ENCODE measurements around the gene KRT75. TPM values are rescaled to one million over a fixed set of nuclear protein-coding genes. Genes with fewer than 3 reads are reported as not detected.

The KRT75 gene
- total RNA-seq, 3 donors from 2014 or later (not counting 1 experiment from before 2014, with no cell fraction given) = not detected

DNA sequence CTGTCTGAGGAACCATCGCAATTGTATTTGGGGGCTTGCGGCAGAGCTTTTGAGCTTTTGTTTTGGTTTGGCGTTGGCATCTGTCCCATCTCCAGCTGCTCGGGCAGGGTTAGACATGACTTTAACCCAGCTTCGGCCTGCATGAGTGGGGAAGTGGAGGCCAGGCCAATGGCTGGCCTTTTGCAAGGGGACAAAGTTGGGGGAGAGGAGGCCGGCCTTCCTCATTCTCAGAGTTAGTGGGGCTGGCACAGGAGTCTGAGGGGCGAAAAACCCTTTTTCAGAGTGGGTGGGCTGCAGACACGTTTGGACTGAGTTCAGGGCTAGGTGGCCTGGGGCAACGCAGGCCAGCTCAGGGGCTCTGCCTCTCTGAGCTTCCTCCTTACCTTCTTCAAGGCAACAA, 33.3 kb downstream of the KRT75 start:
- TF ChIP-seq, protein P1, sequence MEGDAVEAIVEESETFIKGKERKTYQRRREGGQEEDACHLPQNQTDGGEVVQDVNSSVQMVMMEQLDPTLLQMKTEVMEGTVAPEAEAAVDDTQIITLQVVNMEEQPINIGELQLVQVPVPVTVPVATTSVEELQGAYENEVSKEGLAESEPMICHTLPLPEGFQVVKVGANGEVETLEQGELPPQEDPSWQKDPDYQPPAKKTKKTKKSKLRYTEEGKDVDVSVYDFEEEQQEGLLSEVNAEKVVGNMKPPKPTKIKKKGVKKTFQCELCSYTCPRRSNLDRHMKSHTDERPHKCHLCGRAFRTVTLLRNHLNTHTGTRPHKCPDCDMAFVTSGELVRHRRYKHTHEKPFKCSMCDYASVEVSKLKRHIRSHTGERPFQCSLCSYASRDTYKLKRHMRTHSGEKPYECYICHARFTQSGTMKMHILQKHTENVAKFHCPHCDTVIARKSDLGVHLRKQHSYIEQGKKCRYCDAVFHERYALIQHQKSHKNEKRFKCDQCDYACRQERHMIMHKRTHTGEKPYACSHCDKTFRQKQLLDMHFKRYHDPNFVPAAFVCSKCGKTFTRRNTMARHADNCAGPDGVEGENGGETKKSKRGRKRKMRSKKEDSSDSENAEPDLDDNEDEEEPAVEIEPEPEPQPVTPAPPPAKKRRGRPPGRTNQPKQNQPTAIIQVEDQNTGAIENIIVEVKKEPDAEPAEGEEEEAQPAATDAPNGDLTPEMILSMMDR (IDR thresholded peaks at IDR 0.05) = no peak
- no peaks in the 10 kb centered on the region for H3K27me3 ChIP-seq (ENCODE audit: control insufficient read depth, insufficient read depth, low read length)

DNA sequence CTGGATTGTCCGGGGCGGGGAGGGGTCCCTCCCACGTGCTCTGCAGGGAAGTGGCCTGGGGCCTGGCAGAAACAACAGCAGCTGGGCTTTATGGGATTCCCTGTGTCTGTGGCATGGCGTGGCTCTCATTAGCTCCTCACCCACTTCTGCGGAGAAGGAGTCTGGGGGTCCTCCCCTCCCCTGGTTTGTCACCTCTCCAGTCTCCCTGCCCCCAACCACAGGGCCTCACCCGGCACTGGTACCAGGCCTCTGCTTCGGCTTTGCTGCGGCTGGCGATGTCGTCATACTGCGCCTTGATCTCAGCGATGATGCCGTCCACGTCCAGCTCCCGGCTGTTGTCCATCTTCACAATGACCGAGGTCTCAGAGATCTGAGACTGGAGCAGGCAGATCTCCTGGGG, 34.4 kb downstream of the KRT75 start:
- Mint-ChIP-seq H3K27ac (no peak overlapping the region), H3K4me3 (no peak overlapping the region), H3K36me3 (no peaks in the 10 kb centered on the region), H3K9me3 (no peaks in the 10 kb centered on the region), H3K4me1 (peaks cover 0 to 6% of the 10 kb centered on the region in 2 donors), H3K27me3 (ENCODE audit: low read depth in 2 of 2) (peaks cover 18 to 20% of the 10 kb centered on the region in 2 donors)
- TF ChIP-seq, protein P1 (IDR thresholded peaks at IDR 0.05) = no peak
- Histone ChIP-seq H3K9me3 (ENCODE audit: control insufficient read depth, insufficient read depth, low read length) (no peaks in the 10 kb centered on the region), H3K4me1 (ENCODE audit: control insufficient read depth, insufficient read depth, low read length) (no peaks in the 10 kb centered on the region), H3K27ac (ENCODE audit: low read length) (no peak overlapping the region), H3K4me3 (ENCODE audit: low read length) (no peak overlapping the region), H3K36me3 (ENCODE audit: control insufficient read depth, insufficient read depth, low read length) (no peaks in the 10 kb centered on the region), H3K27me3 (ENCODE audit: control insufficient read depth, insufficient read depth, low read length) (no peaks in the 10 kb centered on the region)
- ATAC-seq (no peak), DNase-seq (no peak)
- WGBS (ENCODE audit: insufficient coverage) = 95% methylated on average over 16 of the region's 16 CpGs
- intact Hi-C loops (cut with micrococcal nuclease) = no loop called here

More for the DNA sequence above, 33.3 kb downstream of the KRT75 start:
- no peak for ATAC-seq
- intact Hi-C loops (cut with micrococcal nuclease) = no loop called here
- Histone ChIP-seq H3K9me3 (ENCODE audit: control insufficient read depth, insufficient read depth, low read length) (no peaks in the 10 kb centered on the region), H3K27ac (ENCODE audit: low read length) (no peak overlapping the region), H3K4me1 (ENCODE audit: control insufficient read depth, insufficient read depth, low read length) (no peaks in the 10 kb centered on the region), H3K4me3 (ENCODE audit: low read length) (no peak overlapping the region), H3K36me3 (ENCODE audit: control insufficient read depth, insufficient read depth, low read length) (no peaks in the 10 kb centered on the region)
- Mint-ChIP-seq H3K27me3 (ENCODE audit: low read depth in 2 of 2) (peaks cover 18 to 20% of the 10 kb centered on the region in 2 donors), H3K27ac (no peak overlapping the region), H3K9me3 (no peaks in the 10 kb centered on the region), H3K4me1 (peaks cover 0 to 6% of the 10 kb centered on the region in 2 donors), H3K4me3 (no peak overlapping the region), H3K36me3 (no peaks in the 10 kb centered on the region)
- WGBS (ENCODE audit: insufficient coverage) = 82% methylated on average over 9 of the region's 9 CpGs
- no peak for DNase-seq

DNA sequence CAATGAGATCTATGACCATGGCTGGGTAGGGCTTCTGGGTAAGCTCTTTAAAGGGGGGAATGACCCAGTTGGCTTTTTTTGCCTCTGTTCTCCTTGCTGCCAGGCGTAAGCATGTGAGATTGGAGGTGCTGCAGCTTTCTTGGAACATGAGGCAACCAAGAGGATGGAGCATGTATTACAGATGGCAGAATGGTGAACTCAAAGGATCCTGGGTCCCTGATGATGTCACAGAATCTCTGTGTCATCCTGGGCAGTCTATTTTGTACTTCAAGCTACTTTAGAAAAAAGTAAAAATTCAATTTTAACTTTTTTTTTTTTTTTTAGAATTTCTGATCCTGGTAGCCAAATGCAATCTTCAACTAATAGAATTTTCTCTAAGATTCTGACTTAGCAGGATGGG, 36.0 kb downstream of the KRT75 start:
- Mint-ChIP-seq H3K4me3 (no peak overlapping the region), H3K36me3 (no peaks in the 10 kb centered on the region), H3K4me1 (peaks cover 0 to 6% of the 10 kb centered on the region in 2 donors), H3K27me3 (ENCODE audit: low read depth in 2 of 2) (peaks cover 18 to 20% of the 10 kb centered on the region in 2 donors), H3K9me3 (no peaks in the 10 kb centered on the region), H3K27ac (no peak overlapping the region)
- TF ChIP-seq, protein P1 (IDR thresholded peaks at IDR 0.05) = no peak
- ATAC-seq = no peak
- Histone ChIP-seq H3K27ac (ENCODE audit: low read length) (no peak overlapping the region), H3K9me3 (ENCODE audit: control insufficient read depth, insufficient read depth, low read length) (no peaks in the 10 kb centered on the region), H3K4me3 (ENCODE audit: low read length) (no peak overlapping the region), H3K4me1 (ENCODE audit: control insufficient read depth, insufficient read depth, low read length) (no peaks in the 10 kb centered on the region), H3K36me3 (ENCODE audit: control insufficient read depth, insufficient read depth, low read length) (no peaks in the 10 kb centered on the region), H3K27me3 (ENCODE audit: control insufficient read depth, insufficient read depth, low read length) (no peaks in the 10 kb centered on the region)
- DNase-seq = no peak
- intact Hi-C loops (cut with micrococcal nuclease) = no loop called here
- WGBS (ENCODE audit: insufficient coverage) = 95% methylated on average over 1 of the region's 1 CpG

DNA sequence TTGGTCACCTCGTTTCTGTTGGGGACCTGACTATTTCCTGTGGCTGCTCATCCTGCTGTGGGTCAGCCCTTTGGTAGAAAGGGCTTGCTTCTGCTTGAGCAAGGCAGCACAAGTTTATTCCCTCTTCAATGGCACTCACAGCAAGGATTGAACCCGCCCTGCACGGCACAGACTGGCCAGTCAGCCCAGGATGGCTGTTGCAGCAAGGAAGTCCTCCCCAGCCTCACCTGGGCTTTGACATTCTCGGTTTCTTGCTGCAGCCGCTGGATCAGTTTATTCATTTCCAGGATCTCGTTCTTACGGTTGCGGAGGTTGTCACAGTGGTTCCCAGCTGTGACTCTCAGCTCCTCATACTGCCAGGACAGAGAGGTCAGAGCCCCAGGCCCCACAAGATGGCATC, 37.5 kb downstream of the KRT75 start:
- DNase-seq (no peak), ATAC-seq (no peak)
- no peaks in the 10 kb centered on the region for H3K36me3 ChIP-seq (ENCODE audit: control insufficient read depth, insufficient read depth, low read length)
- H3K36me3 Mint-ChIP-seq = no peaks in the 10 kb centered on the region
- no peaks in the 10 kb centered on the region for H3K4me1 ChIP-seq (ENCODE audit: control insufficient read depth, insufficient read depth, low read length)
- 79% methylated on average over 8 of the region's 8 CpGs for WGBS (ENCODE audit: insufficient coverage)
- H3K27me3 Mint-ChIP-seq (ENCODE audit: low read depth in 2 of 2) = peaks cover 11 to 14% of the 10 kb centered on the region in 2 donors
- intact Hi-C loops (cut with micrococcal nuclease) = no loop called here
- H3K4me3 Mint-ChIP-seq = no peak overlapping the region
- no peak overlapping the region for H3K27ac Mint-ChIP-seq
- TF ChIP-seq, protein P1 (IDR thresholded peaks at IDR 0.05) = no peak
- no peak overlapping the region for H3K4me3 ChIP-seq (ENCODE audit: low read length)
- no peak overlapping the region for H3K27ac ChIP-seq (ENCODE audit: low read length)
- H3K9me3 ChIP-seq (ENCODE audit: control insufficient read depth, insufficient read depth, low read length) = no peaks in the 10 kb centered on the region
- no peaks in the 10 kb centered on the region for H3K27me3 ChIP-seq (ENCODE audit: control insufficient read depth, insufficient read depth, low read length)
- no peaks in the 10 kb centered on the region for H3K4me1 Mint-ChIP-seq
- no peaks in the 10 kb centered on the region for H3K9me3 Mint-ChIP-seq

Data from natural killer cell (primary cell).